Choroid plexus epithelial cell (primary cell): ENCODE data around the gene SLC6A9.

ENCODE experiments used
- DNase-seq: peaks from one replicate; pipeline ENCODE4 v3.0.0-alpha.2; 2010; ENCODE audit warnings: low read depth
- H3K4me3 ChIP-seq: 2 replicates; pipeline ENCODE4 v1.5.1; 2011; ENCODE audit warnings: low read depth, mild to moderate bottlenecking, control low read depth, low read length, moderate library complexity
- CTCF ChIP-seq: conservative IDR thresholded peaks from 2 replicates; pipeline ENCODE4 v1.5.1; 2011; ENCODE audit warnings: low read depth, mild to moderate bottlenecking, control low read depth, inconsistent platforms, low read length, moderate library complexity

Gene SLC6A9

DNA sequence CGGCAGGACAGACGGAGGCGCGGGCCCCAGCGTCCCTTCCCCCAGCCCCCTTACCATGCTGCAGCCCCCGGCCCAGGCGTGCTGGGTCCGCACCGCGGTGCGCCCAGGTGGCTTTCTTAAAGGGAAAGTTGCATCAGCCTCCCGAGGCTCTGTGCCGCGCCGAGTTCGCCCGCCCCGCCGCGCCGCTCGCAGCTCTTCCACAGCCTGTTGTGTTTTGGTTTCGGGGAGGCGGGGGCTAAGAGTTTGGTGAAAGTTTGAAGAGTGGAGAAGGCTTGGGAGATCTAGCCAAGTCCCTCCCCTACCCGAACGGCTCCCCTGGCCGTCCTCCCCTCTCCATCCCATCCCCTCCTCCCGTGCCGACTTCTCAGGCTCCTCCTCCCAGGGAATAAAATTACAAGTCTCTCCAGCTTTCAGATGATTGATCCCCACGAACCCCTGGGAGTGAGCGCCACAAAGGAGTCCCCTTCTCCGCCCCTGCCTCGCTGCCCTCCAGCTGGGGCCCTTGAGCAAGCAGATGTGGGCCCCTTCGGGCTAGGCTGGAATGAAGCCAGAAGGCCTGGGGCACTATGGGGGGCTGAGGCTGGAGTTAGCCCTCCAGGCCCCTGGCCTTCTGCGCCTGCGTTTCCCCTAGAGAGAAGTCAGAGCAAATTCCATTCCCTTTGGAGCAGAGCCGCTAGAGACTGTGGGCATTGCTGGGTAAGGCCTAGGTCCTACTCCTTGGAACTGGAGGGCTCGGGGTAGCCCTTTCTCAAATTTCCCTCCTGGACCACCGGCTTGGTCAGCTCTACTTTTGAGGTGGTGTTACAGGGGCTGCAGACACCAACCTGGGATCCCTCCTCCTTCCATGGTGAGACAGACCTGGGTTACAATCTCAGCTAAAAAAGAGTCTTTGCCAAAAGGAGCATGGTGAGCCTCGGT, at the start of gene SLC6A9:
Gene SLC6A9, minus strand, starts transcription at position 211 of the 918 bp plus-strand sequence. CDS start 7,185 bp downstream, outside the sequence.
- peak within 1 kb of the TSS; percentile 80 for H3K4me3 ChIP-seq
- no peak for TF ChIP-seq CTCF
- DNase-seq = peak; percentile 88

GRCh38 chr1:44079566-44079965, 48.3 kb upstream of the SLC6A9 start:
- no peak overlapping the region for H3K4me3 ChIP-seq
- no peak for DNase-seq
- TF ChIP-seq CTCF = no peak

GRCh38 chr1:44078104-44078503, 46.8 kb upstream of the SLC6A9 start:
- no peak for TF ChIP-seq CTCF
- H3K4me3 ChIP-seq = no peak overlapping the region
- no peak for DNase-seq

DNA sequence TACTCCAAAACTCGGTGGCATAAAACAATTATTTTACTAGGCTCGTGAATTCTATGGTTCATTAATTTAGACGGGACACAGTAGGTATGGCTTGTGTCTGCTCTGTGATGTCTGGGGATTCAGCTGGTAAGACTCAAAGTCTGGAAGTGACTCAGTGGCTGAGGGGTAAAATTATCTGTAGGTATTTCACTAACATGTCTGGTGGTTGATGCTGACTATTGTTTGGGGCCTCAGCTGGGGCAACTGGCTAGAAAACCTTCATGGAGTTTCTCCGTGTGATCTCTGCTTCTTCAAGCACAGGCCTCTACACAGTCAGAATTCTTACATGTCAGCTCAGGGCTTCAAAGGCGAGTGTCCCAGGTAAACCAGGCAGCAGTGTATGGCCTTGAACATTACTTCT, 46.2 kb upstream of the SLC6A9 start:
- H3K4me3 ChIP-seq = no peak overlapping the region
- no peak for TF ChIP-seq CTCF
- no peak for DNase-seq

- H3K4me3 ChIP-seq = no peak overlapping the region
- no peak for DNase-seq
- no peak for TF ChIP-seq CTCF
Measured at GRCh38 chr1:44076066-44076465, 44.8 kb upstream of the SLC6A9 start.

DNA sequence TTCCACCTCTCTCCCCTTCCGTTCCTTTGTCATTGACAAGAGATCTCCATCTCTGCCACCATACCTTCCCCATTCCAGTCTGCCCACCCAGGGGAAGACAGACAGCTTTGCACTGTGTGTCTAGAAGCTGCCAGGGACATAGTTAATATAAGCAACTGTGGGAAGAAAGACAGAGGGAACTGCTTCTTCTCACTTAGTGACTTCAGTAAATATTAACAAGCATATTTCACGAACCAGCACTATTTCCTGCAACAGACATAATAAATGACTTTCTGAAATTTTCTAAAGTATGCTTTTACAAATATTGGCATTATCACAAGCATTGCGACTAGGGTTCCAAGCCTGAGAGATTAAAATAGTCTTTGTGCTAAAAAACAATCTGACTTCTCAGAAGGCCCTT, 43.2 kb upstream of the SLC6A9 start:
- no peak for TF ChIP-seq CTCF
- H3K4me3 ChIP-seq = no peak overlapping the region
- DNase-seq = no peak

GRCh38 chr1:44073528-44073927, 42.3 kb upstream of the SLC6A9 start:
- TF ChIP-seq CTCF = no peak
- DNase-seq = no peak
- H3K4me3 ChIP-seq = no peak overlapping the region
